HG02970 (cell line): ENCODE results near the gene ZNRF2.
"Not testable (repeated sequence)": the region's sequence is repeated elsewhere in the genome, so short reads cannot be mapped to it uniquely, and the experiment has no call there.

Source experiments
- ATAC-seq: cut with Tn5 transposase; IDR thresholded peaks from one replicate; pipeline ENCODE4 v1.9.1; 2021; ENCODE audit warnings: mild to moderate bottlenecking, moderate library complexity, moderate number of reproducible peaks; ENCODE audit not compliant: unreplicated experiment, low FRiP score

The ZNRF2 gene

DNA sequence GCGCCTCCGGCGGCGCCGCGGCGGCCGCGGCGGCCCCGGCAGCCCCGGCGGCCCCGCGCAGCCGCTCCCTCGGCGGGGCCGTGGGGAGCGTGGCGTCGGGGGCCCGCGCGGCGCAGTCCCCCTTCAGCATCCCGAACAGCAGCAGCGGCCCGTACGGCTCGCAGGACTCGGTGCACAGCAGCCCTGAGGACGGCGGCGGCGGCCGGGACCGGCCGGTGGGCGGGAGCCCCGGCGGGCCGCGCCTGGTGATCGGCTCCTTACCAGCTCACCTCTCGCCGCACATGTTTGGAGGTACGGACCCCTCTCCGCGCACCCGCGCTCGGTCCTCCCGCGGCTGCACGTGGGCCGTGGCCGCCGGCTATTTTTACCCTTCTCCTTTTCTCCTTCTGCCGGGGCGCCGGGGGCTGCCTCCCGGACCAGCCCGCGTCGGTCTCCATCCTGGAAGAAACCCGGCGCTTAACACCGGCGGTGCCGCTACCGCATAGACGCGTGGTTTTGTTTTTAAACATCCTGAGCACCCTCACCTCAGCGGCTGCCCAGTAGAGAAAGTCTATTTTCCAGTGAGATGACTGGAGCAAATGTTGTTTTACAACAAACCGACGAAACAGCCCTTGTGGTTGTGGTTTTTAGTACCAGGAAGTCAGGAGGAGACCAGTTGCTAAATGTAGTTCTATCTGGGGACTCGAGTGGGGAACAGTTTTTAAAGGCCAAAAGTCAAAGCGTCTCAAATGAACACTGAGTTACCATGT is 1.3 kb downstream of the ZNRF2 start:
- ATAC-seq = peak; percentile 14

DNA sequence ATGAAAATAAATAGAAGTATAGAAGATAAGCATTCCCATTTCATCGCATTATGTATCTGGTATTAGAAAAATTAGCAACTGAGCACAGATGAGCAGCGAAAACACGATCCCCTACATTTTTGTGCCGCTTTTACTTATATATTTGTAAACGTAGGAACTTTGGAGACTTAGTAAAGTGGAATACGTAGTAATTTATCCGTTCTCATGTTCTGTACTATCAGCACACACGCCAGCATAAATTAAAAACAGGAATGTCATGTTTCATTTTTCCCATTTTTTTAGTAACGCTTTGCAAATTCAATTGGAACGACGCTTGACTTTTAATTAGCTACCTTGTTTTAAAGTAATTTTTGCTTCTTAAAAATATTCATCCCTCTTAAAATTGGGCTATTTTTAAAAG is 2.4 kb downstream of the ZNRF2 start:
- no peak for ATAC-seq

DNA sequence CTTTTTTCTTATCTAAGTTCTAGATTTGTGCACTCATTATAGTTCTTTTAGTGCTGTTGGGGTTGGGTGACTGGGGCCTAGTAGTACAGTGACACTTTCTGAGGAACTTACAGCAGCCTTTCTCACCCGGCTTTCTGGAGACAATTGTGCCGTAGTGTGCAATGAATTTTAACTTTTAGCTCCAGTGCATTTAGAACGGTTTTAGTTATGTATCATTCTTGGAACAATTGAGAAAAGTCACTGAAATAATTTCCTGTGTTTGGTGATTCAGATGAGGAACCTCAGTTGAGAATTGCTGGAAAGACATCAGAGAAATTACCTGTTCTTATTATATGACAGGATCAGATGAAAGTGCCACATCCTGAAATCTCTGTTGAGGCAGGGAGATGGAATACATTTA is 3.2 kb downstream of the ZNRF2 start:
- ATAC-seq = not testable (repeated sequence)

DNA sequence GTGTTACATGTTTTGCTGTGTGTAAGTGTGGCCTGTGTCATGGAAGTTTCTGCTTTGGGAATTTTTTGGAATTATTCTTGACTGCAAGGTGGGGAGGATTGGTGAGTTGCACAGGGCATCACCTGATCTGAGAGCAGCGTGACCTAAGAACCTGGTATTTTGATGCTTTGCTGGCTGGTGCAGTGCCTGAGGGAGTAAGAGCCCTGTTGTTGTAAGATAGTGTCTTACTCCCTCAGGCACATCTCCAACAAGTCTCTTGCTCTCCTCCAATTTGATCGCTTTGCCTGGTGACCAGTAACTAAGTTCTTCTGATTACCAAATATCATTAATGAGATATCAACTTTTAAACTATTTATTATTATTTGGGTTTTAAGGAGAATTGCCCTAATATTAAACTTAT is 5.2 kb downstream of the ZNRF2 start:
- ATAC-seq = not testable (repeated sequence)

DNA sequence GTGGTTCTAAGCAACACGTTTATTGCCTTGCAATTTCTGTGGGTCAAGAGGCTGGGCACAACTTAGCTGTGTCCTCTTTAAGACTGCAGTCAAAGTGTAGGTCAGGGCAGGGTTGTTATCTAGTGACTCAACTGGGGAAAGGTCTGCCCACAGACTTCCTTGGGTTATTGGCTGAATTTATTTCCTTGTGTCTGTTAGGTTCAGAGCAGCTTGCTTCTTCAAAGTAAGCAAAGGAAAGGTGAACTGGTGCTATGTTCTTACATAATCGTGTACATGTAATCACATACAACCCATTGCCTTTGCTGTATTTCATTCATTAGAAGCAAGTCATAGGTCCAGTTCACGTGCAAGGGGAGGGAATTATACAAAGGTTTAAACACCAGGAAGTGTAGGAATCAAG is 5.9 kb downstream of the ZNRF2 start:
- ATAC-seq = not testable (repeated sequence)

DNA sequence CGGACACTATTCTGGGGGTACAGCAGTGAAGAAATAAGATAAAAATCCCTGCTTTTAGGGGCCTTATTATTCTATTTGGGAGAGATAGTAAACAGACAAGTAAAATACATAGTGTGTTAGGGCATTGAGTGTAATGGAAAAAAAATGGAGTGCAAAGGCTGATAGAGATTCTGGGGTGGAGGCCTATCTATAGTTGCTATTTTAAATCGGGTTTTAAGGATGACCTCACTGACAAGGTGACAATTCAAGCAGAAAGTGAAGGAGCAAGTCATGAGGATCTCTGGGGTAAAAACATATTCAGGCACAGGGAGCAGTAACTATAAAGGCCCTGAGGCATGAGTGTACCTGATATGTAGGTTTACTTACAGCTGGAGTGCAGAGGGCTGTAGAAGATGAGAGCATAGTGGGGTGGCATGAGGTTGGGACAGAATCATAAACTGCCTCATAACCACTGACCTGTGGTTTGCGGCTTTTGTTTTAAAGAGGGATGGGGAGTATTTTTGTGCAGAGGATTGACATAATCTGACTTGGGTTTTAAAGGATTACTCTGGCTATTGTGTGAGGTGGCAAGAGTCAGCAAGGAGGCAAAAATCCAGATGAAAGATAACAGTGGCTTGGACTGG is 8.1 kb downstream of the ZNRF2 start:
- ATAC-seq = not testable (repeated sequence)

DNA sequence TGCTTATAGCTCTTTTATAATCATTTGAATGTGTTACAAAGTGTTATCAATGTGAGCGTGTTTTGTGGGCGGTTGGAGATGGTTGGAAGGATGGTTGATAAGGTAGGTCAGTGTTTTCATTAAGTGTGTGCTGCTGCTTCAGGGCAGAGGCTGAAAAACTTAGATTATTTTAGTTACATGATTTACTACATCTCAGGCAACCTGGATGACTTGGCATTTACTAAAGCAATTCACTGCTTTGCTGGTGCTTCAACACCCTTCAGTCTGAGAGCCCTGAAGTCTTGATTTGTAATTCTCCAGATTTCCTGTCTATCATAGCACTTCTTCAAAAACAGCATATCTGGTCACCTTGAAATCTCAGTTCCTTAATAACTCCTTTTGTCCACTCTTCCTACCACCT is 11.9 kb downstream of the ZNRF2 start:
- not testable (repeated sequence) for ATAC-seq

DNA sequence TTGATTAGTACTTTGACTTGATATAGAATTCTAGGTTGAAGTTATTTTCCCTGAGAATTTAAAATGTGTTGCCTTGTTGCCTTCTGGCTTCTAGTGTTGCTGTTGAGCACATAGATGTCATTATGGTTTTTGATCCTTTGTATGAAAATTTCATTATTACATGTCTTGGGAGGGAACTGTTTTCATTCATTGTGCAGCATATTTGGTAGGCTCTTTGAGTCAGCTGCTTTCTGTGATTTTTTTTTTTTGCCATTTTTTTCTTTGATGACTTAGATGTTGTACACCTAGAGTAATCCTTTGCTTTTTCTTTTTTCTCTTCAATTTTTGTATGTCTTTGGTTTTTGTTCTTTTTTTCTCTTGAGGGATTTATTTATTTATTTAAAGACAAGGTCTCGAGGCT is 13.1 kb downstream of the ZNRF2 start:
- ATAC-seq = not testable (repeated sequence)

DNA sequence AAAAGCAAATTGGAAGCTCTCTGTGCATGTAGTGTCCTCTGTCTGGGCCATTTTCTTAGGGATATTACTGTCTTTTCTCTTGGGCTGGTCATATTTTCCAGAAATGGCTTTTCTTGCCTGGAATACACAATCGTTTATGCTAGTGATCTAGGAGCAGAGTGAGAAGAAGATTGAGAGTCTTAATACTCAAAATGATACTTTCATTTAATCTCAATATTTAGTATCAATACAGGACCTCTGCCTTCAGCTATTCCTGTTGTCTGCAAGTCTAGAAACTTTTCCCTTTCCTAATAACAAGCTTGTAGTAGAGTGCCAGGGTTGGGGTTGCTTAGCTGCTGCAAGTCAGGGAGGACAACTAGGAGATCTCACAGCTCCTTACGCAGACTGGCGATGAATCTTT is 14.0 kb downstream of the ZNRF2 start:
- ATAC-seq = not testable (repeated sequence)

DNA sequence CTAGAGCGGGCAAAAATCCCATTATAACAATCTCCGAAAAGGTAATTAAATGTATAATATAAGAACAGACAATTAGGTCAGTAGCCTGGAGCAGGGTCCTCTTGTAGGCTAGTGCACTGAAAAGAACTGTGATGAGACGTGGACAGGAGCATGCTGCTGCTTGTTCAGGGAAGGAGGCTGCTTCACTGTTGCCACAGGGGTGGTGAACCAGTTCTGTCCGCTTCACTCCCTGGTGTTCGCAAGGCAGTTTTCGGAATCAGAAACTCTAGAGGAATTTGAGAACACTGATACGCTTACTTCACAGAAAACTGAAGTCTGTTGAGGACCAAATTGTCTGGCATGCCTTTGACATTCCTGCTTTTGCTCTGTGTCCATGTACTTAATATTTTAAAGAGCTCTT is 17.4 kb downstream of the ZNRF2 start:
- no peak for ATAC-seq

DNA sequence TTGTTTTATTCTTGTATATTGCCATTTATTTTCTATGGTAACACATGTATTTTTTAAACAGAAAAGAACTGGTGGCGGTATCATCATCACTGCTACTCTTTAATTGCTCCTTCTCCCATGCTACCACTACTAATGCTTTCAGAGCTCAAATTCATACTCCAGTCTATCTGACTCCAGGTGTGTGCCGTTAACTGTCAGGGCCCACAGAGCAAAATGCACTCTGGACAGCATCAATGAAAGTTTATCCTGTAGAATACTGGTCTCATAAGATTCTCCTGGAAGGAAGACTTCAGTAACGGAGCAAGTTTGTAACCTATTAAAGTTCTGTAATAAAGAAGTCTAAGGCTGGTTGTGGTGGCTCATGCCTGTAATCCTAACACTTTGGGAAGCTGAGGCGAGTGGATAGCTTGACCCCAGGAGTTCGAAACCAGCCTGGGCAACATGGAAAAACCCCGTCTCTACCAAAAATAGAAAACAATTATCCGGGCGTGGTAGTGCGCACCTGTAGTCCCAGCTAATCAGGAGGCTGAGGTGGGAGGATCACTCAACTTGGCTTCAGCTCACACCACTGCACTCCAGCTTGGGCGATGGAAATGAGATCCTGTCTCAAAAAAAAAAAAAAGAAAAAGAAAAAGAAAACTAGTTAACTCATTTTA is 18.4 kb downstream of the ZNRF2 start:
- no peak for ATAC-seq

DNA sequence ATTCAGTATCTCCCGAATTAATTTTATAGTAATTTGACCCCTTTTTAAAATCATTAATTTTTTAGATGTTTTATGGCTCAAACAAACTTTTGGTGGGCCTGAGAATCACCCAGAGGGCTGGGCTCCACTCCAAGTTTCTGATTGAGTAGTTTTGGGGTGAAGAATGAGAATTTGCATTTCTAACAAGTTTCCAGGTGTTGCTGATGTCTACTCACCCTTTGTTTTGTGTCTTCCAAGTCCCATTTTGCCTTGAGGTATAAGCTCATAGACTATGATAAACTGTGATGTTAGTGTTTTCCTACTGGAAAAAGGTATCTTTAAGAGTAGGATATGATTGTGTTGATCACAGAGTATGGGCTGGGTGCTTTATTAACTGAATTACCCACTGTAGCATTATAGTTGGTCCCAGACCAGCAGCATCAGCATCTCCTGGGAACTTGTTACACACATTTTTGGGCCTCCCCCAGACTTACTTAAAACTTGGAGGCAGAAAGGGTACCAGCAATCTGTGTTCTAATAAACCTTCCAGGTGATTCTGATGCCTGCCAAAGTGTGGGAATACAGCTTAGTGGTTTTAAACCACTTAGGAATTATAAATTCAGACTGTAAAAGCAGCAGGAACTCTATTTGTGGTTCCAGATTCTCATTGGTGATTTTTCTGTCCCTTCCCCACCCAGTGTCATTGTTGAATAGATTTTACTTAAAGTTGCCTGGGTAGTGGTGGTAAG is 19.1 kb downstream of the ZNRF2 start:
- ATAC-seq = no peak

DNA sequence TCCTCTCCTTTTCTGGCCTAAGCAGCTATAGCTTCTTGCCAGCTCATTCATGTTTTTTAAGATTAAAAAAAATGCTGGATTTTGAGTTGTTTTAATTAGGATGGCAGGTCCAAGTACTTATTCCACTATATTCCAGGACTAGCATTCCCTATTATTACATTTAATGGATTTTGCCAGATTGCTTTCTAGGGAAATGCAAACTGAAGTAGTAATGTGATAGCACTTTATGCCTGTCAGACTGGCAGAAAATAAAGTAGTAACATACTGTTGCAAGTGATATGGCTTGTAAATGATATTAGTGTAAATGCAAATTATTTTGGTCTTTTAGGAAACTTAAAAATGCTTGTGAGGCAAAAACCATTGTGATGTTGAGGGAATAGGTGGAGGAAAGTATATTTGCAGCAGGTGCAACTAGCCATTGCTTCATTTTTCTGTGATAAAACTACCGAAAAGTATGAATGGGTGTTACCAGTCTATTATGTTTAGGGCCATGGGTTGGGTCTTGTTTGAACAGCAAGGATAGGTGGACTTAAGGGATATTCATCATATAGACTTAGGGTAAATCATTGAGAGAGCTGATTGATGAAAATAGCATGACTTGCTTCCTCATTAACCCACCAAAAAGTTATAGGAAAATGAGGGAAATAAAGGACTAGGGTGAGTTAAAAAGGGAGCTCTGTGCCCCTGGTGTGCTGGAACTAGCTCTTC is 19.9 kb downstream of the ZNRF2 start:
- ATAC-seq = no peak

DNA sequence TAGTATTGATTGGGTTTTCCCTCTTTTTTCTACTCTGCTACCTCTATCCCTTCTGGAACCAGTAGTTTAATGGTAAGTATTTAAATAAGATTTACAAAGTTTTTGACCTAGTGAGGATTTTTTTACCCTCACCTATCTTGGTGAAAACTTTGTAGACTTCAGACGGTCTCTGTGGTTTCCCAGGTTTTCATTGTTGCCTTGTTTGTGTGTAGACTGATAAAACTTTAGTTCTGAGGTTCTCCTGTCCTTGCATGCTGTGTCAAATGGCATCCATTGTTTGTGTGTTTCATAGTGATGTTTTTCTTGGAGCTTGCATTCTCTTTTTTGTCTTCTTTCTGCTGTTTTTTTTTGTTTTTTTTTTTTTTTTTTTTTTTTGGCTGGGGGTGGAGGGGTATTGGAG is 22.6 kb downstream of the ZNRF2 start:
- no peak for ATAC-seq

DNA sequence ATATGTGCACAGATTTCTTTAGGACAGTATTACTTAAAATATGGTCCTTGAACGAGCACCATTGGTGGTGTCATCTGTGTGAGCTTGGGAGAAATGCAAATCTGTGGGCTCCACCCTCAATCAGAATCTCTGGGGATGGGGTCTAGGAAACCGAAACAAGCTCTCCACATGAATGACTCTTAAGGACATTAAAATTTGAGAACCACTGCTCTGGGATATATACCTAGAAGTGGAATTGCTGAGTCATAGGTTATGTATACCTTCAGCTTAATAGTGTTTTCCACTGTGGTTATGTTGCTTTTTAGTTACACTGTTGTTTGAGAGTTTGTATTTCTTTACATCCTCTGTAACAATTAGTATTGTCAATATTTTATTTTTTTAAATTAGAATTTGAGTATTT is 24.0 kb downstream of the ZNRF2 start:
- ATAC-seq = no peak

DNA sequence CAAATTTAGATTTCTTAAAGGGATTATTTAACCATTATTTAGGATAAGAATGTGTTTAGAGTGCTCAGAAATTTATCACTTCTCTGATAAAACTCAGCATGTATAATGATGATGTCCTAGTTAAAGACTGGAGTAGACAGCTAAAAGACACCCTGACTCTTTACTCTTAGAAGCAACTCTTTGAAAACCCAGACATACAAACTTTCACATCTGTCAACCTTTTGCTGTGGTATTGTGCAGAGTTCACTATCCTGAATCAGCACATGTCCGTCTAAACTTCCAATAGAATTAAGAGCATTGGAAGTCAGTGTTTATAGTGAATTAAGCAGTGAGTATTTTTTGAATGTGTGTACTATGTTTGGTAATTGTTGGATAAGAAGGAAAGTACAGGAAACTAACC is 24.9 kb downstream of the ZNRF2 start:
- no peak for ATAC-seq

DNA sequence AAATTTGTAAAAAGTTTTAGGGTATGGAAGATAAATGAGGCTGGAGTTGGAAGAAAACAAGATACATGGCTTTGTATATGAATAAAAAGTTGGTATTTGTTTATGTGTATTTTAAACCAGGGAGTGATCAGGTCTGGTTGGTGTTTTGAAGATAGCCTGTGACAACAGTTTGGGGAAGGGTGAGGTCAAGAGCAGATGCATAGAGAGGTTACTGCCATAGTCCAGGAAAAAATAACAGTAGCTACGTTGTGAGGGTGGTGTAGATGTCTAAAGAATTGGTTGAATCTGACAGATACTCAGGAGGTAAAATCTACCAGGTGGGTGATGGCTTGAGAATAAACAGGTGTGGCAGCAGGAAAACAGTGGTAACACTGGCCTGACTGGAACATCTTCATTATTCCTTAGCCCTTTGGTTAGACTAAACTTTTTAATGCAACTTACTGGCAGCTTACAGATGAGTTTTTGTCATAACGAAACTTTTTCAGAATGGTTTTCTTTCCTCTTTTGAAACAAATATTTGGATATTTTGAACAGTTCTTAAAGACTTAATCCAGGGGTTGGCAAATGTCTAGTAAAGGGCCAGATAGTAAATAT is 25.5 kb downstream of the ZNRF2 start:
- ATAC-seq = no peak

DNA sequence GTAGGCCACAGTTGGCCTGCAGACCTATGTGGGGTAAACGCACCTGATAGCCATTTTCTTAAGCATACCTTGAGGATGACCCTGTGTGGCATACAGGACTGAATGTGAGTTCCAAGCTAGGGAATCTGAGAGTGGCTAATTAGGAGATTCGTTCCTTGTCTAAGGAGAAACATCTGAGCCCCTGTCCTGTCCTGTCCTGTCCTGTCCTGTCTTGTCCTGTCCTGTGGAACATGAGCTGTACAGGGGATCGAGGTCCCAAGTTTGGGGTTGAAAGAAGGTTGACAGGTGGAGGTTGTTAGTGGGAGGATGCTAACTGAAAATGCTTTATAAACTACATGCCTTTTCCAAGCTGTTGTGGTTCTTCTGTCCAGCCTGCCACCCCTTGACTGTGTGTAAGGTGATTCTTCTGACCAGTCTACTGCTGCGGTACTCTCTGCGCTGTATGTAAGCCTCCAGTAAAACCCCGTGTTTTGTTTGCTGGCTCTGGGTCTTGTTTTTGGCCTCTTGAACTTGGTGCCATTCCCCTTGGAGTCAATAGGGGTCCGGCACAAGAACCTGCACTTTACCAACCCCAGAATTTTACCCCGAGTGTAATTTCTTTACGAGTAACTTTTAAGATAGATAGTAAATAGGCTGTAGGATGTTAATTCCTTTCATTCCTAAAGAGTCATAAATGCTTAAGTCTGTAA is 26.4 kb downstream of the ZNRF2 start:
- no peak for ATAC-seq

DNA sequence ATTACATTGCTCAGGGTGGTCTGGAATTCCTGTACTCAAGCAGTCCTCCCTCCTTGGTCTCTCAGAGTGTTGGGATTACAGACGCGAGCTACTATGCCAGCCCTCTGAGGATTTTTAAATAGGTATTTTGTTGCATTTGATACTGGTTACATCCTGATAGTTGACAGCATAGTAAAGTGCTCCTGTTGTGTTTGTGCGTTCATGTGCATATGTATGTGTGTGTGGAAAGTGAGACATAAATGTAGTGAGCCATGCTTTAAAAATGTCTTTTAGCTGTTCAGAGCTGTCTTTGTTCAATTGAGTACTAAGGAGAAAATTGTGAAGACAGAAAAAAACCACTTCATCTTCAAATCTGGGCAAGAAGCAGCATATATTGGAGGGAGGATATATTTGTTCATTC is 27.8 kb downstream of the ZNRF2 start:
- ATAC-seq = no peak

DNA sequence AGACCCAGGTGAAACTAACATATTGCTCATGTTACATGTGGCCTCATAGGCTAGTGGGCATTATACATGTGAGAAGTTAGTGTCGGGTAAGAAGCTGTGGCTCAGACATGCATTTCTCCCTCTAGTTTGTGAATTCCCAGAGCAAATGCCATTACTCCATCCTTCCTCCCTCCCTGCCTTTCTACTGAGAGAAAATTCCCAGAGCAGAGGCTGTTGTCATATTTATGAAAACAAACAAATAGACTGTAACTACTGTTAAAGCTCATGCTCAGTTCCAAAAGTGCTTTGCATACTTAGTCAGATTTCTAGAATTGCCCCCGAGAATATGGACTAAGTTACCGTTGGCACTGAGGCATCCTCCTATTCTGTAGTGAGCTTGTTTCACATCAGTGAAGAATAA is 29.0 kb downstream of the ZNRF2 start:
- no peak for ATAC-seq
